Osteoblast (primary cell): ENCODE data around the gene PPP1R3E. TPM values are rescaled to one million over a fixed set of nuclear protein-coding genes. Genes with fewer than 3 reads are reported as not detected.

Experiments used
- DNase-seq: peaks from one replicate; pipeline ENCODE4 v3.0.0; 2011; ENCODE audit warnings: low spot score, mixed read lengths; ENCODE audit not compliant: insufficient read length; ENCODE audit errors: missing footprints
- H2AFZ ChIP-seq: 2 replicates; pipeline ENCODE4 v1.6.0; 2011; ENCODE audit warnings: mild to moderate bottlenecking, low read length
- H3K27ac ChIP-seq: 2 replicates; pipeline ENCODE4 v1.5.1; 2011; ENCODE audit warnings: mild to moderate bottlenecking, low read depth, low read length, moderate library complexity
- H3K27me3 ChIP-seq: 2 replicates; pipeline ENCODE4 v1.6.0; 2012; ENCODE audit warnings: mild to moderate bottlenecking, control low read depth, inconsistent platforms, low read length, moderate library complexity; ENCODE audit not compliant: insufficient read depth
- H3K36me3 ChIP-seq: 2 replicates; pipeline ENCODE4 v1.5.1; 2011; ENCODE audit warnings: mild to moderate bottlenecking, low read length, control low read depth, moderate library complexity; ENCODE audit not compliant: insufficient read depth
- H3K4me1 ChIP-seq: 2 replicates; pipeline ENCODE4 v1.5.1; 2011; ENCODE audit warnings: mild to moderate bottlenecking, low read length, control low read depth, moderate library complexity; ENCODE audit not compliant: insufficient read depth
- H3K4me2 ChIP-seq: 2 replicates; pipeline ENCODE4 v1.6.0; 2011; ENCODE audit warnings: mild to moderate bottlenecking, low read length; ENCODE audit not compliant: insufficient read depth
- H3K4me3 ChIP-seq: fragments of 200-600 bp; sonication (generic); 3 replicates; pipeline ENCODE4 v1.5.1; 2012; ENCODE audit warnings: mild to moderate bottlenecking, low read length, inconsistent platforms; ENCODE audit not compliant: insufficient read depth
- H3K79me2 ChIP-seq: 2 replicates; pipeline ENCODE4 v1.6.0; 2012; ENCODE audit warnings: mild to moderate bottlenecking, low read length, control low read depth, inconsistent platforms; ENCODE audit not compliant: insufficient read depth
- H3K9me3 ChIP-seq: 2 replicates; pipeline ENCODE4 v1.5.1; 2011; ENCODE audit warnings: low read depth, low read length, control low read depth
- H4K20me1 ChIP-seq: 2 replicates; pipeline ENCODE4 v1.6.0; 2012; ENCODE audit warnings: mild to moderate bottlenecking, low read length, control low read depth; ENCODE audit not compliant: insufficient read depth
- CTCF ChIP-seq: IDR thresholded peaks from 2 replicates; pipeline ENCODE4 v1.5.1; 2011; ENCODE audit warnings: mild to moderate bottlenecking, low read depth, low read length, moderate library complexity; ENCODE audit errors: extremely low read depth
- total RNA-seq: library from RNA; depleted of rRNA; stranded (reverse); fragments of >200 nt; gene quantifications from 2 replicates; pipeline ENCODE4 v1.2.3, GENCODE V29; 2012

PPP1R3E gene
- total RNA-seq, 1 donor, result 7.6 TPM

- no peak for TF ChIP-seq CTCF
- no peak for DNase-seq
- Histone ChIP-seq H3K27me3 (peaks cover 15% of the 10 kb centered on the region), H2AFZ (peak overlapping the region; percentile 98), H3K4me3 (peak overlapping the region; percentile 94), H4K20me1 (peaks cover 2% of the 10 kb centered on the region), H3K27ac (peak overlapping the region; percentile 69), H3K79me2 (peaks cover 19% of the 10 kb centered on the region), H3K9me3 (no peaks in the 10 kb centered on the region), H3K36me3 (no peaks in the 10 kb centered on the region), H3K4me2 (peak overlapping the region; percentile 92), H3K4me1 (peaks cover 16% of the 10 kb centered on the region)
These were observed 15.7 kb downstream of the PPP1R3E start for GRCh38 chr14:23286902-23287479.

- no peak for TF ChIP-seq CTCF
- Histone ChIP-seq H3K4me3 (peak within 1 kb of the TSS; percentile 94), H3K4me2 (peak within 1 kb of the TSS; percentile 93), H3K9me3 (no peaks in the 10 kb centered on the region), H2AFZ (peak within 1 kb of the TSS; percentile 98), H3K27me3 (peaks cover 15% of the 10 kb centered on the region), H3K79me2 (peaks cover 19% of the 10 kb centered on the region), H3K36me3 (no peaks in the 10 kb centered on the region), H3K4me1 (peaks cover 16% of the 10 kb centered on the region), H4K20me1 (peaks cover 2% of the 10 kb centered on the region), H3K27ac (peak within 1 kb of the TSS; percentile 69)
- DNase-seq, result peak; percentile 99
These were observed 16.4 kb downstream of the PPP1R3E start, which contains the start of gene HOMEZ for GRCh38 chr14:23286020-23286901. TSS of gene HOMEZ (minus strand) at chr14:23286132. CDS start at chr14:23285952, 180 bp downstream.

- peaks cover 19% of the 10 kb centered on the region for H3K79me2 ChIP-seq
- no peak for TF ChIP-seq CTCF
- H3K9me3 ChIP-seq, result no peaks in the 10 kb centered on the region
- peak overlapping the region; percentile 93 for H3K4me2 ChIP-seq
- no peaks in the 10 kb centered on the region for H3K36me3 ChIP-seq
- H3K4me1 ChIP-seq, result peaks cover 16% of the 10 kb centered on the region
- no peak for DNase-seq
- H3K27ac ChIP-seq, result peak overlapping the region; percentile 54
- peak overlapping the region; percentile 94 for H3K4me3 ChIP-seq
- H3K27me3 ChIP-seq, result peaks cover 15% of the 10 kb centered on the region
- H2AFZ ChIP-seq, result peak overlapping the region; percentile 98
- H4K20me1 ChIP-seq, result peaks cover 2% of the 10 kb centered on the region
These were observed 17.1 kb downstream of the PPP1R3E start for GRCh38 chr14:23285530-23286019.
